MM.1S (cell line): Measurements from ENCODE around the gene PLXNA4.

ENCODE experiments used
- EZH2 ChIP-seq: fragments of 300-600 bp; sonication (generic); optimal IDR thresholded peaks from 2 replicates; pipeline ENCODE3; 2017; ENCODE audit warnings: low read depth, mild to moderate bottlenecking, antibody characterized with exemption, low read length, mixed read lengths
- TF ChIP-seq, protein P1 (sequence below): fragments of 300-600 bp; sonication (generic); IDR thresholded peaks from 2 replicates; pipeline ENCODE4 v1.5.1; 2016; ENCODE audit warnings: antibody characterized with exemption, low read length, mixed read lengths

- TF ChIP-seq, protein P1, sequence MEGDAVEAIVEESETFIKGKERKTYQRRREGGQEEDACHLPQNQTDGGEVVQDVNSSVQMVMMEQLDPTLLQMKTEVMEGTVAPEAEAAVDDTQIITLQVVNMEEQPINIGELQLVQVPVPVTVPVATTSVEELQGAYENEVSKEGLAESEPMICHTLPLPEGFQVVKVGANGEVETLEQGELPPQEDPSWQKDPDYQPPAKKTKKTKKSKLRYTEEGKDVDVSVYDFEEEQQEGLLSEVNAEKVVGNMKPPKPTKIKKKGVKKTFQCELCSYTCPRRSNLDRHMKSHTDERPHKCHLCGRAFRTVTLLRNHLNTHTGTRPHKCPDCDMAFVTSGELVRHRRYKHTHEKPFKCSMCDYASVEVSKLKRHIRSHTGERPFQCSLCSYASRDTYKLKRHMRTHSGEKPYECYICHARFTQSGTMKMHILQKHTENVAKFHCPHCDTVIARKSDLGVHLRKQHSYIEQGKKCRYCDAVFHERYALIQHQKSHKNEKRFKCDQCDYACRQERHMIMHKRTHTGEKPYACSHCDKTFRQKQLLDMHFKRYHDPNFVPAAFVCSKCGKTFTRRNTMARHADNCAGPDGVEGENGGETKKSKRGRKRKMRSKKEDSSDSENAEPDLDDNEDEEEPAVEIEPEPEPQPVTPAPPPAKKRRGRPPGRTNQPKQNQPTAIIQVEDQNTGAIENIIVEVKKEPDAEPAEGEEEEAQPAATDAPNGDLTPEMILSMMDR: no peak
- no peak for TF ChIP-seq EZH2
Observed at GRCh38 chr7:132625651-132626050, 49.4 kb upstream of the PLXNA4 start.
